Mesenchymal stem cell (in vitro differentiated cells and primary cell): ENCODE data around the gene DDX42.
"Not testable (repeated sequence)": the region's sequence is repeated elsewhere in the genome, so short reads cannot be mapped to it uniquely, and the experiment has no call there.

Experiments used
- DNase-seq: peaks from one replicate; pipeline ENCODE4 v3.0.0-alpha.2; 2013
- H2AFZ ChIP-seq: one replicate; pipeline ENCODE4 v1.6.1; 2013; ENCODE audit warnings: low read depth, mild to moderate bottlenecking, control low read depth, inconsistent platforms, low read length, moderate library complexity
- H2AK5ac ChIP-seq: 2 replicates; pipeline ENCODE4 v1.6.1; 2013; ENCODE audit warnings: low read length, moderate library complexity, mild to moderate bottlenecking, inconsistent platforms; ENCODE audit not compliant: severe bottlenecking
- H2BK120ac ChIP-seq: one replicate; pipeline ENCODE4 v1.6.1; 2013; ENCODE audit warnings: low read depth, mild to moderate bottlenecking, inconsistent platforms, low read length, moderate library complexity
- H2BK12ac ChIP-seq, 2 experiments: one replicate each; pipeline ENCODE4 v1.6.1; 2013; ENCODE audit warnings: inconsistent platforms in 2 of 2, low read length in 2 of 2, mild to moderate bottlenecking in 2 of 2, moderate library complexity in 2 of 2, control low read depth in 1 of 2
- H2BK15ac ChIP-seq: one replicate; pipeline ENCODE4 v1.6.1; 2013; ENCODE audit warnings: mild to moderate bottlenecking, low read depth, inconsistent platforms; ENCODE audit not compliant: poor library complexity, severe bottlenecking
- H2BK5ac ChIP-seq: 2 replicates; pipeline ENCODE4 v1.6.1; 2013; ENCODE audit warnings: low read depth, mild to moderate bottlenecking, low read length, control low read depth, inconsistent platforms; ENCODE audit not compliant: poor library complexity, severe bottlenecking
- H3K14ac ChIP-seq, 2 experiments: one replicate each; pipeline ENCODE4 v1.6.1; 2013; ENCODE audit warnings: inconsistent platforms in 2 of 2, low read length in 2 of 2, control low read depth in 1 of 2, mild to moderate bottlenecking in 1 of 2, moderate library complexity in 1 of 2
- H3K18ac ChIP-seq, 2 experiments: one replicate each; pipeline ENCODE4 v1.6.1; 2013; ENCODE audit warnings: inconsistent platforms in 2 of 2, low read length in 2 of 2, control low read depth in 1 of 2, low read depth in 1 of 2, mild to moderate bottlenecking in 1 of 2
- H3K23ac ChIP-seq, 2 experiments: one replicate each; pipeline ENCODE4 v1.6.1; 2013; ENCODE audit warnings: inconsistent platforms in 2 of 2, low read length in 2 of 2, mild to moderate bottlenecking in 2 of 2, moderate library complexity in 2 of 2, control low read depth in 1 of 2
- H3K27ac ChIP-seq: 2 replicates; pipeline ENCODE4 v1.5.1; 2013; ENCODE audit warnings: mild to moderate bottlenecking, moderate library complexity, low read length, control low read depth, inconsistent platforms; ENCODE audit not compliant: poor library complexity, severe bottlenecking
- H3K27me3 ChIP-seq, 2 experiments: 2 replicates each; pipeline versions ENCODE4 v1.6.1 to v1.7.0; 2013; ENCODE audit warnings: low read length in 2 of 2, mild to moderate bottlenecking in 2 of 2, moderate library complexity in 2 of 2, control low read depth in 1 of 2, inconsistent platforms in 1 of 2; ENCODE audit not compliant: control insufficient read depth in 1 of 2, insufficient read depth in 1 of 2
- H3K36me3 ChIP-seq, 2 experiments: 2 replicates each; pipeline versions ENCODE4 v1.6.1 to v1.7.0; 2013; ENCODE audit warnings: low read length in 2 of 2, control low read depth in 1 of 2, inconsistent platforms in 1 of 2, low read depth in 1 of 2, mild to moderate bottlenecking in 1 of 2; ENCODE audit not compliant: insufficient read depth in 2 of 2, control insufficient read depth in 1 of 2
- H3K4ac ChIP-seq, 2 experiments: one replicate each; pipeline ENCODE4 v1.6.1; 2013; ENCODE audit warnings: inconsistent platforms in 2 of 2, low read length in 2 of 2, mild to moderate bottlenecking in 2 of 2, moderate library complexity in 2 of 2, control low read depth in 1 of 2, low read depth in 1 of 2
- H3K4me1 ChIP-seq: 2 replicates; pipeline ENCODE4 v1.6.1; 2013; ENCODE audit warnings: low read depth, low read length, control low read depth; ENCODE audit not compliant: control insufficient read depth, insufficient read depth
- H3K4me2 ChIP-seq: 2 replicates; pipeline ENCODE4 v1.6.1; 2013; ENCODE audit warnings: low read length, mild to moderate bottlenecking, inconsistent platforms; ENCODE audit not compliant: poor library complexity, severe bottlenecking
- H3K4me3 ChIP-seq, 2 experiments: 2 replicates each; pipeline versions ENCODE4 v1.5.1 to v1.7.0; 2013; ENCODE audit warnings: low read length in 2 of 2, mild to moderate bottlenecking in 2 of 2, control low read depth in 1 of 2, low read depth in 1 of 2; ENCODE audit not compliant: insufficient read depth in 1 of 2
- H3K79me1 ChIP-seq: replicated peaks from 2 replicates; pipeline ENCODE4 v1.6.1; 2013; ENCODE audit warnings: mild to moderate bottlenecking, control low read depth, low read length, inconsistent platforms; ENCODE audit not compliant: poor library complexity, severe bottlenecking
- H3K9ac ChIP-seq: 2 replicates; pipeline ENCODE4 v1.7.0; 2013; ENCODE audit warnings: mild to moderate bottlenecking, low read length, moderate library complexity
- H3K9me3 ChIP-seq: 2 replicates; pipeline ENCODE4 v1.7.0; 2013; ENCODE audit warnings: mild to moderate bottlenecking, low read length; ENCODE audit not compliant: control insufficient read depth
- H4K8ac ChIP-seq: one replicate; pipeline ENCODE4 v1.6.1; 2013; ENCODE audit warnings: inconsistent platforms, mild to moderate bottlenecking, low read length, moderate library complexity
- H4K91ac ChIP-seq: one replicate; pipeline ENCODE4 v1.6.1; 2013; ENCODE audit warnings: mild to moderate bottlenecking, low read length, inconsistent platforms
- WGBS: methylation state at CpG from one replicate; pipeline ENCODE4 v1.1.7; 2013; ENCODE audit warnings: mixed read lengths; 5-methylcytosine and 5-hydroxymethylcytosine counted together

The DDX42 gene

GRCh38 chr17:63842173-63842539 is 68.2 kb downstream of the DDX42 start:
- peak; percentile 46 for DNase-seq
- peak overlapping the region; percentile 21 to 83 for H3K14ac ChIP-seq
- no peak overlapping the region for H2AK5ac ChIP-seq
- H3K79me1 ChIP-seq, result peaks cover 22% of the 10 kb centered on the region
- peak overlapping the region; percentile 80 to 96 for H3K4me3 ChIP-seq
- peak overlapping the region; percentile 75 for H2BK120ac ChIP-seq
- peak overlapping the region in 1 of 2 experiments; percentile 32 for H2BK12ac ChIP-seq
- H3K4me1 ChIP-seq, result peaks cover 33% of the 10 kb centered on the region
- peak overlapping the region; percentile 31 for H4K91ac ChIP-seq
- no peaks in the 10 kb centered on the region for H3K9me3 ChIP-seq
- H3K4ac ChIP-seq, result peak overlapping the region; percentile 57 to 85
- peak overlapping the region; percentile 20 for H2BK15ac ChIP-seq
- peak overlapping the region; percentile 75 for H2BK5ac ChIP-seq
- peak overlapping the region; percentile 47 for H4K8ac ChIP-seq
- 0% methylated on average over 36 of the region's 36 CpGs for WGBS
- peak overlapping the region; percentile 95 for H3K9ac ChIP-seq
- peak overlapping the region; percentile 79 for H3K27ac ChIP-seq
- H3K18ac ChIP-seq, result peak overlapping the region; percentile 76 to 88
- peak overlapping the region; percentile 29 for H2AFZ ChIP-seq
- peaks cover 3 to 15% of the 10 kb centered on the region in 2 experiments for H3K36me3 ChIP-seq
- no peaks in the 10 kb centered on the region for H3K27me3 ChIP-seq
- H3K4me2 ChIP-seq, result peak overlapping the region; percentile 97
- H3K23ac ChIP-seq, result peak overlapping the region; percentile 35 to 83

- WGBS, result 4% methylated on average over 76 of the region's 92 CpGs
- Histone ChIP-seq H2BK5ac (peak within 1 kb of the TSS; percentile 75), H3K4me2 (peak within 1 kb of the TSS; percentile 97), H3K27ac (peak within 1 kb of the TSS; percentile 80), H2BK120ac (peak within 1 kb of the TSS; percentile 75), H3K14ac (peak within 1 kb of the TSS; percentile 21 to 83), H4K91ac (peak within 1 kb of the TSS; percentile 71), H3K4me3 (peak within 1 kb of the TSS; percentile 80 to 96), H3K18ac (peak within 1 kb of the TSS; percentile 76 to 88), H2BK12ac (peak within 1 kb of the TSS in 1 of 2 experiments; percentile 40), H3K4ac (peak within 1 kb of the TSS; percentile 57 to 85), H3K27me3 (no peaks in the 10 kb centered on the region), H2BK15ac (peak within 1 kb of the TSS; percentile 20), H3K9me3 (no peaks in the 10 kb centered on the region), H4K8ac (peak within 1 kb of the TSS; percentile 73), H3K79me1 (peaks cover 15% of the 10 kb centered on the region), H3K36me3 (peaks cover 0 to 9% of the 10 kb centered on the region in 2 experiments), H3K4me1 (peaks cover 28% of the 10 kb centered on the region), H2AK5ac (no peak within 1 kb of the TSS), H3K9ac (peak within 1 kb of the TSS; percentile 95), H2AFZ (peak within 1 kb of the TSS; percentile 29), H3K23ac (peak within 1 kb of the TSS; percentile 35 to 83)
- DNase-seq, result peak; percentile 99
Observed at GRCh38 chr17:63842540-63843386, 68.8 kb downstream of the DDX42 start, which contains the start of gene SMARCD2. TSS of gene SMARCD2 (minus strand) at chr17:63842685. CDS start at chr17:63842674, 11 bp downstream.

- H3K79me1 ChIP-seq, H3K4ac ChIP-seq: not testable (repeated sequence)
- WGBS, result 68% methylated on average over 19 of the region's 19 CpGs
Observed at GRCh38 chr17:63843387-63843888, 69.5 kb downstream of the DDX42 start.

More at GRCh38 chr17:63843387-63843888, 69.5 kb downstream of the DDX42 start:
- peaks cover 22% of the 10 kb centered on the region for H3K4me1 ChIP-seq
- not testable (repeated sequence) for H3K14ac ChIP-seq, H2AK5ac ChIP-seq, H3K9me3 ChIP-seq, H3K23ac ChIP-seq, H2BK12ac ChIP-seq, H3K27me3 ChIP-seq, H4K91ac ChIP-seq, H2BK15ac ChIP-seq, H3K36me3 ChIP-seq, H2BK120ac ChIP-seq, H2BK5ac ChIP-seq, H3K18ac ChIP-seq, H3K27ac ChIP-seq
- H3K4me3 ChIP-seq, result peak overlapping the region; percentile 39 to 82
- peak overlapping the region; percentile 95 for H3K9ac ChIP-seq
- peak overlapping the region; percentile 7 for H2AFZ ChIP-seq
- H3K4me2 ChIP-seq, result peak overlapping the region; percentile 35
- peak; percentile 18 for DNase-seq
- H4K8ac ChIP-seq, result peak overlapping the region; percentile 69
